CD4-positive, alpha-beta T cell treated with Interferon alpha-2 for 1 hour (primary cell): ENCODE data around the gene HERPUD2.
"Not testable (repeated sequence)": the region's sequence is repeated elsewhere in the genome, so short reads cannot be mapped to it uniquely, and the experiment has no call there.

Experiments used
- DNase-seq, 2 donors: peaks; one replicate each; pipeline ENCODE4 v3.0.0-alpha.2; 2020 to 2022

The HERPUD2 gene

GRCh38 chr7:35712563-35713226, 17.8 kb upstream of the HERPUD2 start:
- no peak for DNase-seq

GRCh38 chr7:35707422-35707821, 12.5 kb upstream of the HERPUD2 start:
- no peak for DNase-seq

- DNase-seq = no peak
Observed at GRCh38 chr7:35705932-35706461, 11.1 kb upstream of the HERPUD2 start.

GRCh38 chr7:35704261-35704660, 9.3 kb upstream of the HERPUD2 start:
- DNase-seq = no peak

GRCh38 chr7:35702541-35702940, 7.6 kb upstream of the HERPUD2 start:
- no peak for DNase-seq

- DNase-seq = no peak
Observed at GRCh38 chr7:35701287-35701900, 6.5 kb upstream of the HERPUD2 start.

GRCh38 chr7:35700865-35701264, 5.9 kb upstream of the HERPUD2 start:
- DNase-seq = no peak

- no peak for DNase-seq
Observed at GRCh38 chr7:35700333-35700732, 5.4 kb upstream of the HERPUD2 start.

- no peak for DNase-seq
Observed at GRCh38 chr7:35699796-35700305, 4.9 kb upstream of the HERPUD2 start.

GRCh38 chr7:35698382-35698781, 3.4 kb upstream of the HERPUD2 start:
- DNase-seq = not testable (repeated sequence)

- no peak for DNase-seq
Observed at GRCh38 chr7:35697414-35698175, 2.7 kb upstream of the HERPUD2 start.

GRCh38 chr7:35695987-35696386, 1.1 kb upstream of the HERPUD2 start:
- DNase-seq = peak in 1 of 2 donors; percentile 26

- DNase-seq = peak in 1 of 2 donors; percentile 41
Observed at GRCh38 chr7:35695473-35695850, 527 bp upstream of the HERPUD2 start.

GRCh38 chr7:35694161-35694783, 663 bp downstream of the HERPUD2 start:
- peak in 1 of 2 donors; percentile 28 for DNase-seq

- DNase-seq = peak; percentile 72 to 85
Observed at GRCh38 chr7:35691827-35692307, 3.1 kb downstream of the HERPUD2 start.

GRCh38 chr7:35691366-35691765, 3.6 kb downstream of the HERPUD2 start:
- DNase-seq = no peak

GRCh38 chr7:35690614-35691013, 4.3 kb downstream of the HERPUD2 start:
- peak in 1 of 2 donors; percentile 65 for DNase-seq

- DNase-seq = no peak
Observed at GRCh38 chr7:35685781-35686180, 9.2 kb downstream of the HERPUD2 start.

GRCh38 chr7:35681231-35682029, 13.5 kb downstream of the HERPUD2 start:
- DNase-seq = peak in 1 of 2 donors; percentile 23

- DNase-seq = peak in 1 of 2 donors; percentile 29
Observed at GRCh38 chr7:35680403-35681013, 14.4 kb downstream of the HERPUD2 start.

- no peak for DNase-seq
Observed at GRCh38 chr7:35677582-35678356, 17.2 kb downstream of the HERPUD2 start.
